Glutamatergic neuron (in vitro differentiated cells): ENCODE measurements around the gene ZMYND19. TPM values are rescaled to one million over a fixed set of nuclear protein-coding genes. Genes with fewer than 3 reads are reported as not detected.

Source experiments
- DNase-seq: peaks from one replicate; pipeline ENCODE4 v3.0.0; 2022
- H3K27ac Mint-ChIP-seq: one replicate; pipeline ENCODE4 v1.8.0; 2020; ENCODE audit warnings: mild to moderate bottlenecking, mixed read lengths, inconsistent platforms; ENCODE audit not compliant: unreplicated experiment
- H3K27me3 Mint-ChIP-seq: one replicate; pipeline ENCODE4 v1.8.0; 2020; ENCODE audit warnings: mild to moderate bottlenecking, moderate library complexity, mixed read lengths, inconsistent platforms; ENCODE audit not compliant: unreplicated experiment
- H3K36me3 Mint-ChIP-seq: one replicate; pipeline ENCODE4 v1.8.0; 2020; ENCODE audit warnings: mild to moderate bottlenecking, mixed read lengths, inconsistent platforms; ENCODE audit not compliant: unreplicated experiment
- H3K4me1 Mint-ChIP-seq: one replicate; pipeline ENCODE4 v1.8.0; 2020; ENCODE audit warnings: mild to moderate bottlenecking, low read depth, mixed read lengths, inconsistent platforms; ENCODE audit not compliant: unreplicated experiment
- H3K4me3 Mint-ChIP-seq: one replicate; pipeline ENCODE4 v1.8.0; 2020; ENCODE audit warnings: mild to moderate bottlenecking, mixed read lengths, inconsistent platforms; ENCODE audit not compliant: unreplicated experiment
- H3K9me3 Mint-ChIP-seq: one replicate; pipeline ENCODE4 v1.8.0; 2020; ENCODE audit warnings: mild to moderate bottlenecking, moderate library complexity, mixed read lengths, inconsistent platforms; ENCODE audit not compliant: unreplicated experiment
- total RNA-seq: library from RNA; stranded (reverse); fragmentation: NEBNext Ultra II Directional; extraction: Animal tissue kit (Norgen Biotek cat#: 25700); gene quantifications from one replicate; pipeline ENCODE4 v1.2.1, GENCODE V29; 2021; ENCODE audit not compliant: unreplicated experiment
- TF ChIP-seq, protein P1 (sequence below): fragments of 200-600 bp; sonication (generic); IDR thresholded peaks from one replicate; pipeline ENCODE4 v1.5.0; 2021; ENCODE audit not compliant: partially characterized antibody, unreplicated experiment

ZMYND19 gene
- total RNA-seq, 1 donor from 2014 or later, result 33.9 TPM

DNA sequence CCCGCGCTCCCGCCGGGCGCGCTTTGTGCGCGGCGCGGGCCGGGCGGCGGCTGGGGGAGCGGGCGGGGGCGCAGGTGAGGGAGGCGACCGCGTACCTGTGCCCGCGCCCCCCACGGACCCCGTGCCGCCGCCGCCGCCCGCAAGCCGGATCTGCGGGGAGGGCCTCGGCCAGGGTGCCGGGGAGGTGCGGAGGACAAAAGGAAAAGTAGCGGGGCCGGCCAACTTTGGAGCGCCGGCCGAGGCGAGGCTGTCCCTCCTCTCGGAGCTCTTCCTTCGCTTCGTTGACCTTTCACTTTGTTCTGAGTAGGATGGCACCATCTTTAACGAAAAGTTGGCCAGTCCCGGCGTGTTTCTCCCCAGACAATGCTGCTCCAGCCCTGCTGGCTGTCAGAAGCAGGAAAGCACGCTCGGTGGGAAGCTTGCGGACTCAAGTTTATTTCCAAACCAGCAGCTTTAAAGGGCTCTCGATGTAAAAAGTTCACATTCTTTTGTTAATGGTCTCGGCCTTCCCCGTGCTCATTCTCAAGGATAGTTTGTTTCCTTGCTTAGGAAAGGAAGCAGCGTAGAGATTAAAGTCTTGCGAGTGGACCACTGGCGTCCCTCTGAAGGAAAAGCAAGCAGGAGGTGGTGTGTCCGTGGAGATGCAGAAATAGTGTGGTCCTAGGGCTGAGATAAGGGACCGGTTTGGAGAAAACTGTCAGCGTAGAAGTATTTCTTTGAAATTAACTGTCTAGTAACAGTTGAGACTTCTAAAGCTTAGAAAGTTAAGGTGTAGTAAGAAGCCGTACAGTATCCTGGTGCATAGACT lies 29.1 kb upstream of the ZMYND19 start:
- TF ChIP-seq, protein P1, sequence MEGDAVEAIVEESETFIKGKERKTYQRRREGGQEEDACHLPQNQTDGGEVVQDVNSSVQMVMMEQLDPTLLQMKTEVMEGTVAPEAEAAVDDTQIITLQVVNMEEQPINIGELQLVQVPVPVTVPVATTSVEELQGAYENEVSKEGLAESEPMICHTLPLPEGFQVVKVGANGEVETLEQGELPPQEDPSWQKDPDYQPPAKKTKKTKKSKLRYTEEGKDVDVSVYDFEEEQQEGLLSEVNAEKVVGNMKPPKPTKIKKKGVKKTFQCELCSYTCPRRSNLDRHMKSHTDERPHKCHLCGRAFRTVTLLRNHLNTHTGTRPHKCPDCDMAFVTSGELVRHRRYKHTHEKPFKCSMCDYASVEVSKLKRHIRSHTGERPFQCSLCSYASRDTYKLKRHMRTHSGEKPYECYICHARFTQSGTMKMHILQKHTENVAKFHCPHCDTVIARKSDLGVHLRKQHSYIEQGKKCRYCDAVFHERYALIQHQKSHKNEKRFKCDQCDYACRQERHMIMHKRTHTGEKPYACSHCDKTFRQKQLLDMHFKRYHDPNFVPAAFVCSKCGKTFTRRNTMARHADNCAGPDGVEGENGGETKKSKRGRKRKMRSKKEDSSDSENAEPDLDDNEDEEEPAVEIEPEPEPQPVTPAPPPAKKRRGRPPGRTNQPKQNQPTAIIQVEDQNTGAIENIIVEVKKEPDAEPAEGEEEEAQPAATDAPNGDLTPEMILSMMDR, result no peak
- peaks cover 15% of the 10 kb centered on the region for H3K27me3 Mint-ChIP-seq
- H3K4me1 Mint-ChIP-seq, result peaks cover 8% of the 10 kb centered on the region
- peaks cover 20% of the 10 kb centered on the region for H3K9me3 Mint-ChIP-seq
- peak overlapping the region; percentile 81 for H3K27ac Mint-ChIP-seq
- peak overlapping the region; percentile 99 for H3K4me3 Mint-ChIP-seq
- no peaks in the 10 kb centered on the region for H3K36me3 Mint-ChIP-seq
- no peak for DNase-seq

DNA sequence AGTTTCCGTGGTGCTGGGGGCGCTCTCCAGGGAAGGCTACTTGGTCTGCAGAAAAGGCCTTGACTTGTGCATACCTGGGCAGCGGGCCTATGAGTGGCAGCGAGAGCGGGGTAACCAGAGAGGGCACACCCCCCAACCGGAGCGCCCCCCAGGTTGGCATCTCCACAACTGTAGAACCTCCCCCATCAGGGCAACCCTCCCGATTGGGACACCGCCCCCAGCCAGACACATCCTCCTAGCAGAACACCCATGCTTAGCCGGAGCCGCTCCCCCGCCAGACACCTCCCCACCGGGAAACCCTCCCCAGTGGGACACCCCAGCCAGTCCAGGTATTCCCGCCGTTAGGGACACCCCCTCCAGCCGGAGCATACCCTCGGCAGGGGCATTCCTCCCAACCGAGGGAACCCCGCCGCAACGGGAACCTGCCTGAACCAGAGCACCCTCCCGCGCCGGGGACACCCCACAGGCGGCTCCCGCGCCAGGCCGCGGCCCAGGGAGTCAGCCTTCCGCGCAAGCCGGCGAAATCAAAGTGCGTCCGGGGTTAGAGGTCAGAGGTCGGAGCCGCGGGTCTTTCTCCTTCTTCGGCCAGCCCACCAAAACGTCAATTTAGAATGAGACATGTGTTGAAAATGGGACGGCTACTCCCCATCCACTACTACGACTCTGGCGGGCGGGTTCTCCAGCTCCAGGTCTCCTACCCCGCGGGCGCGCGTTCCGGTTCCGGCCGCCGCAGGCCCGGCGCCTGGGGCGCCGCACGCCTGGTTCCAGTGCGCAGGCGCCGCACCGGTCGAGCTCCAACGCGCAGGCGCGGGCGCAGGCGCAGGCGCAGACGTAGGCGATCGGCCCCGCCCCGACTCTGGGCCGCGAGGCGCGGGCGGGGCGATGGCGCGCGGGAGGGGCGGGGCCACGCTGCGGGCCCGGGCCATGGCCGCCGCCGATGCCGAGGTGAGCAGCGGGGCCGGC lies 28.1 kb upstream of the ZMYND19 start, which contains the start of gene EHMT1:
Gene EHMT1, plus strand, starts transcription at position 901 of the 963 bp plus-strand sequence. Its CDS starts 24 bp downstream, at position 925.
- Mint-ChIP-seq H3K9me3 (peaks cover 20% of the 10 kb centered on the region), H3K27ac (peak within 1 kb of the TSS; percentile 81), H3K27me3 (peaks cover 13% of the 10 kb centered on the region), H3K4me1 (peaks cover 8% of the 10 kb centered on the region), H3K36me3 (no peaks in the 10 kb centered on the region), H3K4me3 (peak within 1 kb of the TSS; percentile 99)
- peak; percentile 88 for DNase-seq
- TF ChIP-seq, protein P1, result no peak

DNA sequence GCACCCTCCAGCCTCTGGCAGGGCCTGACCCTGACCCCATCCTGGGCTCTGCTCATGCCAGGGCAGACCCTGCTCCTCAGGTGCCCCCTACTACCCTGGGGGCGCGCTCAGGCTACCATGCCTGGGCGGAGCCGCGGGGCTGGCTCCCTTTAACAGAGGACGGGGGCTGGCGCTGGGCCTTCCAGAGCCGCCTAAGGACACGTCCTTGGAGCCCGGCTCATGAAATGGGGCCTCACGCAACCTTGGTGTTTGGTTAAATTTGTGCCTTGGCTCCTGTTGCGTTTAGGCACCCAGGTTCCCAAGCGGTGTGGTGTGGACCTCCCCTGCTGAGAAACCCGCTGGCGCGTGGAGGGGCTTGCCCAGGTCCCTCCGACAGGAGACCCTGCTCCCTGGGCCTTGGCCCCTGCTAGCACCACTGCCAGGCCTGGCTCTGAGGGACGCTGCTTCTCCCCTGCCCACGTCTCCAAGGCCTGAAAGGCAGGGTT lies 25.1 kb upstream of the ZMYND19 start:
- Mint-ChIP-seq H3K4me1 (peaks cover 3% of the 10 kb centered on the region), H3K27ac (no peak overlapping the region), H3K9me3 (peaks cover 23% of the 10 kb centered on the region), H3K4me3 (no peak overlapping the region), H3K36me3 (no peaks in the 10 kb centered on the region), H3K27me3 (peaks cover 15% of the 10 kb centered on the region)
- no peak for DNase-seq
- TF ChIP-seq, protein P1, result no peak

DNA sequence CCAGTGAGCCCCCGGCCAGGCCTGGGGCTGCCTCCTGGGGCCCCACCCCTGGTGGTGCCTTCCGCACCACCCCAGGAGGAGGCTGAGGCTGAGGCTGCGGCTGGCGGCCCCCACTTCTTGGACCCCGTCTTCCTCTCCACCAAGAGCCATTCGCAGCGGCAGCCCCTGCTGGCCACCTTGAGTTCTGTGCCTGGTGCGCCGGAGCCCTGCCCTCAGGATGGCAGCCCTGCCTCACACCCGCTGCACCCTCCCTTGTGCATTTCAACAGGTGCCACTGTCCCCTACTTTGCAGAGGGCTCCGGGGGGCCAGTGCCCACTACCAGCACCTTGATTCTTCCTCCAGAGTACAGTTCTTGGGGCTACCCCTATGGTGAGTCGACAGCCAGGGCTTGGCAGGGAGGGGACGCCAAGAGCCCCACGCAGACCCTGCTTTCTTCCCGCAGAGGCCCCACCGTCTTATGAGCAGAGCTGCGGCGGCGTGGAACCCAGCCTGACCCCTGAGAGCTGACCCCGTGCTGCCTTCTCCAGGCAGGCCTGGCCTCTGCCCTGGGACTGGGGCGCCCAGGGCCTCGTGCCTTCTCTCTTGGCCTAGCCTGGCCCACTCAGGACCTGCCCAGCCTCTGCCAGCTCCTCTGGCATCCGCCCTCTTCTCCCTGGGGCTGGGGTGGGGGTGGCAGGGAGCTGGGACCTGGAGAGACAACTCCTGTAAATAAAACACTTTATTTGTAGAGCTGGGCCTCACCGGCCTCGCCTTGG lies 24.5 kb upstream of the ZMYND19 start:
- Mint-ChIP-seq H3K9me3 (peaks cover 20% of the 10 kb centered on the region), H3K36me3 (no peaks in the 10 kb centered on the region), H3K4me1 (no peaks in the 10 kb centered on the region), H3K4me3 (no peak overlapping the region), H3K27me3 (peaks cover 12% of the 10 kb centered on the region), H3K27ac (no peak overlapping the region)
- TF ChIP-seq, protein P1, result no peak
- DNase-seq, result no peak
